ENCODE measurements around the gene LRBA.

DNA sequence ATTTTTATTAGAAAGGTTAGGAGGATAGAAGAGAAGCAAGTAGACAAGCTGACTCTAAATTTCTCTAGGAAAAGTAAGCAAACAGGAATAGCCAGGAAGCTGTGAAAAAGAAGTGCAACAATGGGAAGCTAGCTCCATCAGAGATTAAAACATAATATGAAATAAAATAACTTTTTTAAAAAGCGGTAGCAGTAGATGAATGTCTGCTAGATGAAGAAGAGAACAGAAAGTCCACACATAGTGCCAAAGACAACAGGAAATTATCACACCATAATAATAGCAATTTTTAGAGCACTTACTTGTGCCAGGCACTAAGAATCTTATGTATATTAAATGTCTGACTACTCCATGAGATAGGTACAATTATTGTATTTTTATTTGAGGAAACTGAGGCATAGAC is 53.5 kb downstream of the LRBA start:
- TF ChIP-seq CTCF (IDR thresholded peaks at IDR 0.05; ENCODE audit: borderline replicate concordance, extremely low read depth, low read length, poor library complexity, severe bottlenecking) (no peak), EZH2 (IDR thresholded peaks at IDR 0.05; ENCODE audit: borderline replicate concordance, low read depth, low read length, severe bottlenecking) (no peak)
